ENCODE measurements around the gene LYSET.
A peak's percentile ranks its signal among the peaks of the same experiment; 100 is the strongest.
"Not testable (repeated sequence)": the region's sequence is repeated elsewhere in the genome, so short reads cannot be mapped to it uniquely, and the experiment has no call there.

LYSET gene

GRCh38 chr14:93184391-93185348 lies at the start of gene LYSET, which contains the start of gene MOAP1:
Gene LYSET (plus strand): TSS chr14:93185317. CDS start chr14:93185406, 89 bp downstream.
Gene MOAP1 (minus strand): TSS chr14:93184897. CDS start chr14:93184242, 655 bp downstream.
- peak; percentile 53 to 87 for DNase-seq

GRCh38 chr14:93135399-93135798 lies 49.7 kb upstream of the LYSET start:
- no peak for DNase-seq

- no peak for DNase-seq
These were observed 49.1 kb upstream of the LYSET start for GRCh38 chr14:93136009-93136408.

GRCh38 chr14:93136508-93136907 lies 48.6 kb upstream of the LYSET start:
- not testable (repeated sequence) for DNase-seq

GRCh38 chr14:93137864-93138263 lies 47.3 kb upstream of the LYSET start:
- peak in 1 of 2 experiments; percentile 32 for DNase-seq

- no peak for DNase-seq
These were observed 42.1 kb upstream of the LYSET start for GRCh38 chr14:93142854-93143652.

- DNase-seq: no peak
These were observed 39.0 kb upstream of the LYSET start for GRCh38 chr14:93146119-93146518.

GRCh38 chr14:93148979-93149378 lies 36.1 kb upstream of the LYSET start:
- DNase-seq: no peak

- DNase-seq: no peak
These were observed 34.6 kb upstream of the LYSET start for GRCh38 chr14:93150227-93151208.

GRCh38 chr14:93153121-93153520 lies 32.0 kb upstream of the LYSET start:
- DNase-seq: no peak

- no peak for DNase-seq
These were observed 29.4 kb upstream of the LYSET start for GRCh38 chr14:93155667-93156066.

GRCh38 chr14:93156693-93157369 lies 28.3 kb upstream of the LYSET start:
- no peak for DNase-seq

- not testable (repeated sequence) for DNase-seq
These were observed 26.8 kb upstream of the LYSET start for GRCh38 chr14:93158349-93158748.

- not testable (repeated sequence) for DNase-seq
These were observed 25.3 kb upstream of the LYSET start for GRCh38 chr14:93159625-93160352.

- DNase-seq: peak; percentile 24 to 54
These were observed 24.7 kb upstream of the LYSET start for GRCh38 chr14:93160353-93160801.

GRCh38 chr14:93161411-93161940 lies 23.6 kb upstream of the LYSET start:
- DNase-seq: no peak

GRCh38 chr14:93163564-93163963 lies 21.6 kb upstream of the LYSET start:
- no peak for DNase-seq

- not testable (repeated sequence) for DNase-seq
These were observed 19.5 kb upstream of the LYSET start for GRCh38 chr14:93165271-93166265.

- DNase-seq: not testable (repeated sequence)
These were observed 16.5 kb upstream of the LYSET start for GRCh38 chr14:93168610-93169009.
